Inferior parietal cortex (tissue), 1 donor: Measurements from ENCODE around the gene CIAO3.
"Not testable (repeated sequence)": the region's sequence is repeated elsewhere in the genome, so short reads cannot be mapped to it uniquely, and the experiment has no call there.

Source experiments
- DNase-seq: peaks from one replicate; pipeline ENCODE4 v3.0.0-alpha.2; 2016; ENCODE audit errors: extremely low spot score

CIAO3 gene

DNA sequence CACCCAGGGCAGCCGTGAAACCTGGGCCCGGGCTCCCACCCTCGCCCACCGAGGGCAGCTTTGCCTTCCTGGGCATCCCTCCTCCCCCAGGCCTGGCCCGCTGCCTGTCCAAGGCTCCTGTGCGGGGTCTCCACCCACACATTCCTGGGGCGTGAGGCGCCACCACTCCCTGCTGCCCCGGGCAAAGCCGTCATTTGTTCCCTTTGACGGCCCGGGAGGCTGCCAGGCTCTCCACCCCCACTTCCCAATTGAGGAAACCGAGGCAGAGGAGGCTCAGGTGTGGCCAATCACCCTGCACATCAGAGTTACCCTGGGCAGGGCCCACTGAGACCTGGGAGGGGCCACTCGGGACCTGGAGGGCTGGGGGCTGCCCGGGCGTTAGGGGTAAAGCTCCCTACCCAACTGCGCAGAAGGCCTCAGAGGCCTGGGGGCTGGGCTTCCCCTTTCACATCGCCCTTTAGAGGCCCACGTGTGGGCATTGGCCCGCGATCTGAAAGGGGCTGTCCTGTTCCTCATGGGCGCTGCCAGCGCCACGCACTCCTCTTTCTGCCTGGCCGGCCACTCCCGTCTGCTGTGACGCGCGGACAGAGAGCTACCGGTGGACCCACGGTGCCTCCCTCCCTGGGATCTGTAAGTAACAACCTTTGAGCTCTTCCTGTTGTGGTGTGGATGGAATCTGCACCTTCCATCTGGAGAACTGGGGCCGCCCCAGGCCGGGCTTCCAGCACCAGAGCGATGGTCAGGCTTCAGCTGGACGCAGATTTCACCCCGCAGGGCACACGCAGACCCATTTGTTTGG is 19.9 kb upstream of the CIAO3 start, which contains the start of gene MSLN:
Gene MSLN, plus strand, starts transcription at position 190 of the 799 bp plus-strand sequence. CDS start 1,947 bp downstream, outside the sequence.
- no peak for DNase-seq

DNA sequence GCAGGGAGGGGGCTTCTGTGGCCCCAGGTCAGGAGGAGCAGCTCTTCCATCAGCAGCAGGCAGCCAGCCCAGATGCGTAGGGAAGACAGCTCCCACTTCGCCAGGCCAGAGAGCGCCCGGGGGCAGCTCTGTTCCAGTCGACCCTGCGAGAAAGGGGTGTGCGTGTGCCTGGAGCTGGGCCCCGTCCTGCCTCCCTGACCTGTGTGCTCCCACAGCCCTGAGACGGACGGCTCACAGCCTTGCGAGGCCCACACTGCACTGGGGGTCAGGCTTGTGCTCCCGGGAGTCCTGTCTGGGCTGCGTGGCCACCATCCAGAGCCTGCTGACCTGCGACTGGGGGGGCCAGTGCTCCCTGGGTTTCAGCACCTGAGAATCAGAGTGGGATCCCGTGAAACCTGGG is 19.3 kb upstream of the CIAO3 start:
- DNase-seq = no peak

DNA sequence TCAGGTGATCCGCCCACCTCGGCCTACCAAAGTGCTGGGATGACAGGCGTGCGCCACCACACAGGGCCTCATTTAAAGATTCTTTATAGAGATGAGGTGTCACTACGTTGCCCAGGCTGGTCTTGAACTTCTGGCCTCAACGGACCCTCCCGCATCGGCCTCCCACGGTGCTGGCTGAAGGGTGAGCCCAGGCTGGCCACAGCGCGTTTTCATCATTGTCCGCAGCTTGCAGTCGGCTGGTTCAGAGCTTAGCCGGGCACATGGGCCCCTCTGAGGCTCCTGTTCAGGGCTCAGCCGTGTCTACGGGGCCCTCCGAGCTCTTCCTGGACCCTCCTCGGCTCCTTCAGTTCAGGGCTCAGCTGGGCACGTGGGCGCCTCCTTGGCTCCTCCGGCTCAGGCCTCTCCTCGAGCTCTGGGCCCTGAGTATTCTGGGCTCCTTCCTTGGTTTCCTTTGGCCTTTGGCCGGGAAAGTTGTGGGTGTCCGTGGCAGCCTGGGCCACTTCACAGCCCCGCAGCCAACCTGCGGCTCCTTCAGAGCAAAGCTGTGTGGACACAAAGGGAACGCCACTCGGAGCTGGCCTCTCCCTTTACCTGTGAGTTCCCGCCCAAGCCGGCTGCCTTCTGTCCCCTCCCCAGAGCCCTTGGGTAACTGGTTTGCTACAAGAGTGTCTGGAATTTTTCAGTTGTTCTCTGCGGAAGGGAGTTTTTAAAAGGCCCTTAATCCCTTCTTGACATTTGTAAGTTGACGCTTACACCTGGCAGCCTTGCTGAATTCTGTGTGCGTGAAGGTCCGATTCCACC is 18.5 kb upstream of the CIAO3 start:
- DNase-seq = no peak

DNA sequence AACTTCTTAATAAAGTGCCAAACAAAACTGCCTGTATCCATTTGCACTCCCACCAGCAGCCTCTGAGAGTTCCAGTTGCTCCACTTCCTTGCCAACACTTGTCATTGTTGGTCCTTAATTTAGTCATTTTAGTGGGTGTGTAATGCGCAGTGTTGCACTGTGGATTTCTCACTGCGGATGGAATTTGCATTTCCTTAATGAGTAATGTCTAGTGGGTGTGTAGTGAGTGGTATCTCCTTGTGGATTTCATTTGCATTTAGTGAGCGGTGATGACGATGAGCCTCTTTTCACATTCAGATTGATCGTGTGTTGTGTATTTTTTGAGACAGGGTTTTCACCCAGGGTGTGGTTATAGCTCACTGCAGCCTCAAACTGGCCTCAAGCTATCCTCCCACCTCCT is 15.6 kb upstream of the CIAO3 start:
- DNase-seq = no peak

DNA sequence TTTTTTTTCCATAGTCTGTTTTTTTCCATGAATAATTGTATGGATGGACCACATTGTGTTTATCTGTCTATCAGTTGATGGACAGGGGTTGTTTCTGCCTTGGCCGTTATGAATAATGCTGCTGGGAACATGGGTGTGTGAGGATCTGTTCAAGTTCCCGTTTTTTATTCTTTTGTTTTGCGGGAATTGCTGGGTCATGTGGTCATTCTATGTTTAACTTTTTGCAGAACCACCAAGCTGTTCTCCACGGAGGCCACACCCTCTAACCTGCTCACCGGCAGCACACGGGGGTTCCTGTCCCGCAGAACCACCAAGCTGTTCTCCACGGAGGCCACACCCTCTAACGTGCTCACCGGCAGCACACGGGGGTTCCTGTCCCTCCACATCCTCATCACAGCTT is 13.9 kb upstream of the CIAO3 start:
- no peak for DNase-seq

DNA sequence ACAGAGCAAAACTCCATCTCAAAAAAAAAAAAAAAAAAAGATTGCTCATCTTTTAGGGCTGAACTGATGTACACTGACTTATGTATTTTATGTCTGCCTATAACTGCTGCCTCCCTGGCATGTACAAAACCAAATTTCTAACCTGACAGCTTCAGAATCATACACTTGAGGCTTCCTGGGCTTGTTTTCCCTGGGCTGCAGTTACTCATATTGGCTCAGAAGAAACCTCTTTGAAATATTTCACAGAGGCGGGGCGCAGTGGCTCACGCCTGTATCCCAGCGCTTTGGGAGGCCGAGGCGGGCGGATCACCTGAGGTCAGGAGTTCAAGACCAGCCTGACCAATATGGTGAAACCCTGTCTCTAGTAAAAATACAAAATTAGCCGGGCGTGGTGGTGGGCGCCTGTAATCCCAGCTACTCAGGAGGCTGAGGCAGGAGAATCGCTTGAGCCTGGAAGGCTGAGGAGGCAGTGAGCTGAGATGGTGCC is 13.4 kb upstream of the CIAO3 start:
- not testable (repeated sequence) for DNase-seq

DNA sequence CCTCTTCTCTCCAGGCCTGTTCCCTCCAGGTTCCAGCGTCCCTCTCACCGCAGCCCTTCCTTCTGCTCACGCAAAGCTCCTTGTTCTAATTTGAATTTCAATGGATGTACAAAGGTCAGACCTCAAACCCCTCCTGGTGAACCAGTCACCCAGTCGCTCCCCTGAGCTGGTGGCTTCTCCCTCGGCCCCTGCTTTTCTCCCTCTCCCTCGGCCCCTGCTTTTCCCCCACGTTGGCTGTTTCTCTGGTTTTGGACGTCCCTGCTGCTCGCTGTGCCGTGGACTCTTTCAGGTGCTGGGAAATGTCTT is 11.2 kb upstream of the CIAO3 start:
- DNase-seq = no peak

DNA sequence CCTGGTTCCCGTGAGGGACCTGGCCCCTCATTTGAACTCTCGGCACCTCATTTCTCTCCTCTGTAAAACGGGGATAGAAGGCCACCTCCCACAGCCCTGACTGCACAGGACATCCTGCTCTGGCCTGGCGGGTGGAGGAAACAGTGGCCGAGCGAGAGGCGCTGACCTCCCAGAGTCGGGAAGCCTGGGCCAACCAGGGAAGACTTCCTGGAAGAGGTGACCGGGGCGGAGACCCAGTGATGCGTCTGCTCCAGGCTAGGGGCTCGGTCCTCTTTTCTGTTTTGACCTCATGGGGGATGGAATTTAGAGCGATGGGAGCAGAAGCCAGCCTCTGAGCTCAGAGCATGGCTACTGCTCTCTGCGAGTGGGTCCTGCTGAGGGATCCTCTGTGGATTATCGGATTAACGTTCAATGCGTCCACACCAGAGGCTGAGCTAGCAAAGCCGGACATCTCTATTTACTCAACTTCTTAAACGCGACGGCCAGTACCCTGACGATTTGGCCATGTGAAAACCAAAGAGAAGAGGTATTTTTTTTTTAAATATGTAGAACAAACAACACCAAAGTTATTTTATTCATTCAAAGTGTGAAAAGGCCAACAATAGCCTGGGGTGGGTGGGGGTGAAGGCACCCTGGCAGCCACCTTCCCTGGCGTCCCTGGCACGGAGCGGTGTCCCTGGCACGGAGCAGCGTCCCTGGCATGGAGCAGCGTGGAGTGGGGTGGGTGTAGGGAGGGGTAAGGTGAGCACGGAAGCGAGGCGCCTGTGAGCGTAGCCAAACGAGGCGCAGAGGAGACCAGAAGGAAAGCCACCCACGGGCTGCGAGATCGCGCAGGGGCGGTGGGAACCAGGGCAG is 10.6 kb upstream of the CIAO3 start:
- no peak for DNase-seq

DNA sequence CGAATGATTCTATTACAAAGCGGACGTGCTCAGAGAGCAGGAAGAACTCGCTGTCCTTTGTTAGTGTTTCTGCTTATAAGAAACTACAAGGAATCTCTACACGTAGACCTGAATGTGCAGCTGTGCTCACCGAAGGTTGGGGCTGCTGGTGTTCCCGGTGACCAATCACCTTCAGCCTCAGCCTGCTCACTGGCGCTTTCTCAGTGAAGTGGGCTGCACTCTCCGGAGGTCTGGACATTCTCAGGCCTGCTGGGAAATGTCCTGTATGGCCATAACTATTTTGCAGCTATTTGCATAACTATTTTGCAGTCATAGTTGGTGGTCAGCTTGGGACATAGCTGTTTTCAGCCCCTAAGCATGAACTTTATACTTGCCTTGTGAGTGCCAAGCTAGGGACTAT is 9.7 kb upstream of the CIAO3 start:
- no peak for DNase-seq

DNA sequence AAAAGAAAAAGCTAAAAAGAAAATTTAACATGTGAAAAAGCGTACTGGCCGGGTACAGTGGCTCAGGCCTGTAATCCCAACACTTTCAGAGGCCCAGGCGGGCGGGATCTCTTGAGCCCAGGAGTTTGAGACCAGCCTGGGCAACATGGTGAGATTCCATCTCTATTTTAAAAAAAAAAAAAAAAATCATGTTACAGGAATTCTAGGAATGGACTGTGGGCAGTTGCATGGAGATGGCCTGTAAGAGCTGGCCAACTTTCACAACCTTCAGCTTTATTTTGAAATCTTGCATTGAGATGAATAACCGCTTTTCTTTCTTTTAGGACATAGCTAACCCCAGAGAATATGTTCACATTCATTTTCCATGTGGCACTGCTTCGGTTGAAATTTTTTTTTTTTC is 8.2 kb upstream of the CIAO3 start:
- no peak for DNase-seq

DNA sequence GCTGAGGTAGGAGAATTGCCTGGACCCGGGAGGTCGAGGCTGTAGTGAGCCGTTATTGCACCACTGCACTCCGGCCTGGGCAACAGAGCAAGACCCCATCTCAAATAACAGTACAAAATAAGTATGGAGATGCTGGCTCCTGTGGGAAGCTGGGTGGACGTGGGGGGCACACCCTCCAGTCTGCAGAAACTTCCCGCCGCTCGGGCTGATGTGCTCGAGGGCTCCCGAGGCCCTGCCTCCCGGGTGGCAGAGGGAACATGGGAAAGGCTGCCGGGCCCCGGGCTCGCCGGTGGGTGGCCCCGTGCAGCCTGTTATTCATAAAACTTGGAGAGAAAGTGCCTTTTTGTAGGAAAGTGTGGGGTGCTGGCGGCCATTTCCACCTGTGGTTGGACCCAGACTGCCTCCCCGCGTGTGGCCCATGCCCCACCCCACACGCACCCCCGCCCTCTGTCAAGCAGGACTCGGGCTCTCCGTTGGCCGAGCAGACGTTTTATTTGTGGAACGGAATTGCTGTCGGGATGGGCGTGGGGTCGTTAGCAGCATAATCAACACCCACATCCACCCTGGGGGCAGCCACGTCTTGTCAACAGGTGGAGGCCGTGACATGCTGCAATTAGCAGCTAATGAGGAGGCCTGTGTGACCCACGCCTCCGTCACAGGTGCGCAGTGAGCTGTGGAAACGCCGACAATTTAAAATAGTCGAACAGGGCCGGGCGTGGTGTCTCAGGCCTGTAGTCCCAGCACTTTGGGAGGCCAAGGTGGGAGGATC is 7.4 kb upstream of the CIAO3 start:
- no peak for DNase-seq

DNA sequence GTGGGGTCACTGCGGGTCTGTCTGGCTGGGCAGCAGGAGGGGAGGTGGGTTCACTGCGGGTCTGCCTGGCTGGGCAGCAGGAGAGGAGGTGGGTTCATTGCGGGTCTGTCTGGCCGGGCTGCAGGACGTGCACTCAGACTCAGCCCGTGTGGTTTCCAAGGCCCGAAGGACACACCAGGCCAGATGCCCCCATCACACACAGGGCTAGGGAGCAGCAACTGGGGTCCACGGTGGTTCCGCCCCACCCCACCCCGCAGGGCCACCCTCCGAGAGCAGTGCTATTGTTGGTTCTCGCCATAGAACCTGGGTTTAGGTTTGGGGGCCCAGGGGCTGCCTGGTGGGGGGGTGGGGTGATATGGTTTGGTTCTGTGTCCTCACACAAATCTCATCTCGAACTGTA is 5.8 kb upstream of the CIAO3 start:
- DNase-seq = no peak

DNA sequence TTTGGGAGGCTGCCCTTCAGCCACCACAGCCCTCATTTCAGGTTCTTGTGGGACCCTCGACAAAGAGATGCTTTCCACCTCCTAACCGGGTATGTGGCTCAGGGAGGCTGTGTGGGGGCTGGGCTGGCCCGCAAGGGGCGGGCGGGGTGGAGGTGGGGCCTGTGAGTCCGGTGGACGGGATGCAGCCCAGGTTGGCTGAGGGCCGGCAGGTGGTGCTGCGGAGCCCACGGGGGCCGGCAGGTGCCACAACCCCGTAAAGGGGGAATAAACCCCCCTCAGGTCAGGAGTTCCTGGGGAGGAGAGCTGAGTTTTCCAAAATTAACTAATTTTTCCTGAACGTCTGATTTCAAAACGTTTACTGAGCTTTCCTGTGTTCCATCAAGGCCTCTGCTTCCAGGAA is 4.9 kb upstream of the CIAO3 start:
- DNase-seq = no peak

DNA sequence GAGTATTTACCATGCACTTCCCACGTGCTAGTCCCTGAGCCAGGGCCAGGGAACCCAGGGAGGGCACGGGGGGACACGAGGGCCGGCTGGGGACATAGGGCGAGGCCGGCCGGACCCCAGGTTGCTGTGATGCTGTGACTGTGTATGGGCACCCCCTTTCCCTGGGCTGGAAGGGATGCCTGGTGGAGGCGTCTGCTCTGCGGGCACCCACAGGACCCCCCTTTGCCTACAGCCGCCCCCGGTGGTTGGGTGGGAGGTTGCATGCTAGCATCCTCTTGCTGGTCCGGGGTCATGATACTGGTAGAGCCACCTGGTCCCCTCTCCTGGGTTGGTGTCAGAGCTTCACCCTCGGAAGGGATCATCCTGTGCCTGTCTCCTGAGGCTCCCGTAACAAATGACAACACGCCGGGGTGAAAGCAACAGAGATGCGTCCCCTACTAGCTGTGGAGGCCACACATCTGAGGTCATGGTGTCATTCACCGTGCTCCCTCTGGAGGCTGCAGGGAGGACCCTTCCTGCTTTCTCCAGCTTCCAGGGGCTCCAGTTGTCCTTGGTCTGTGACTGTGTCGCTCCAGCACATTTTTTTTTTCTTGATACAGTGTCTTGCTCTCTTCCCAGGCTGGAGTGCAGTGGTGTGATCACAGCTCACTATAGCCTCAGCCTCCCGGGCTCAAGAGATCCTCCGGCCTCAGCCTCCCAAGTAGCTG is 3.1 kb upstream of the CIAO3 start:
- DNase-seq = no peak

DNA sequence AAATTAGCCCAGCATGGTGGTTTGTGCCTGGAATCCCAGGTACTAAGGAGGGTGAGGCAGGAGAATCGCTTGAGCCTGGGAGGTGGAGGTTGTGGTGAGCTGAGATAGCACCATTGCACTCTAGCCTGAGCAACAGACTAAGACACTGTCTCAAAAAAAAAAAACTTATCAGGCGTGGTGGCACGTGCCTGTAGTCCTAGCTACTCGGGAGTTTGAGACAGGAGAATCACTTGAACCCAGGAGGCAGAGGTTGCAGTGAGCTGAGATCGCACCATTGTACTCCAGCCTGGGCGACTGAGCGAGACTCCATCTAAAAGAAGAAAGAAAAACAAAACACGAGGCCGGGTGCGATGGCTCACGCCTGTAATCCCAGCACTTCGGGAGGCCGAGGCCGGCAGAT is 2.1 kb upstream of the CIAO3 start:
- not testable (repeated sequence) for DNase-seq

DNA sequence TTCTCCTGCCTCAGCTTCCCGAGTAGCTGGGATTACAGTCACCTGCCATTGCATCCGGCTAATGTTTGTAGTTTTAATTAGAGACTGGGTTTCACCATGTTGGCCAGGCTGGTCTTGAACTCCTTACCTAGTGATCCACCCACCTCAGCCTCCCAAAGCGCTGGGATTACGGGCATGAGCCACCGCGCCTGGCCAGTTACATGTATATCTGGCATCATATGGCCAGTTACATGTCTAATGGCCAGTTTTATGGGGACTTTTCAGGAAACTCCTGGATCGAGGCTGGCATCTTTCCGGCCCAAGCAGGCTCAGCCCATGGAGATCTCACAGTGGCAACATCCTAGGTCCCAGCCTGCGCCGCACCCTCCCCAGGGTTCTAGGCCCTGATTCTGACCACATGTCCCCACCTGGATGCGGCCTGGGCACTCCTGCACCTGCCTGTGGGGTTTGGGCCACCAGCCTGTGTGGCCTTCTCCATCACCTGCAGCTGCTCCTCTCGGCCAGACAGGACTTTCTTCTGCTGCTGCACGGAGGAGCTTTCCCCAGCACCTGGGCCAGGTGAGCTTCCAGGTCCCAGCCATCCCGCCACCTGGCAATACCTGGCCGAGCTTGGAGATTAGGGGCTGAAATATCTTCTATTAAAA is 1.3 kb upstream of the CIAO3 start:
- DNase-seq = no peak

DNA sequence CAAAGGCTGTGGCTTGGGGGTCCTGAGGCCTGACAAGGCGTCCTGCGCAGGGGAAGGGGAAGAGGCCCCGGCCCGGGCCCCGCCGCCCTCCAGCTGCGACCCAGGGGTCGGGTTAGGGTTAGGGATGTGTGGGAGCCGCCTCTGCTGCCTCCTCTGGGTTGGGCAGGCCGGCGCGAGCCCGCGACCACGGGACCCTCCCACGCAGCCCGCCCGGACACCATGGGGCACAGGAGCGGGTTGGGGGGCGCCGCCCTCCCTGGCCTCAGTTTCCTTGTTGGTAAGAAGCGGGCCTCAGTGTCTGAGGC is 386 bp downstream of the CIAO3 start:
- DNase-seq = no peak

DNA sequence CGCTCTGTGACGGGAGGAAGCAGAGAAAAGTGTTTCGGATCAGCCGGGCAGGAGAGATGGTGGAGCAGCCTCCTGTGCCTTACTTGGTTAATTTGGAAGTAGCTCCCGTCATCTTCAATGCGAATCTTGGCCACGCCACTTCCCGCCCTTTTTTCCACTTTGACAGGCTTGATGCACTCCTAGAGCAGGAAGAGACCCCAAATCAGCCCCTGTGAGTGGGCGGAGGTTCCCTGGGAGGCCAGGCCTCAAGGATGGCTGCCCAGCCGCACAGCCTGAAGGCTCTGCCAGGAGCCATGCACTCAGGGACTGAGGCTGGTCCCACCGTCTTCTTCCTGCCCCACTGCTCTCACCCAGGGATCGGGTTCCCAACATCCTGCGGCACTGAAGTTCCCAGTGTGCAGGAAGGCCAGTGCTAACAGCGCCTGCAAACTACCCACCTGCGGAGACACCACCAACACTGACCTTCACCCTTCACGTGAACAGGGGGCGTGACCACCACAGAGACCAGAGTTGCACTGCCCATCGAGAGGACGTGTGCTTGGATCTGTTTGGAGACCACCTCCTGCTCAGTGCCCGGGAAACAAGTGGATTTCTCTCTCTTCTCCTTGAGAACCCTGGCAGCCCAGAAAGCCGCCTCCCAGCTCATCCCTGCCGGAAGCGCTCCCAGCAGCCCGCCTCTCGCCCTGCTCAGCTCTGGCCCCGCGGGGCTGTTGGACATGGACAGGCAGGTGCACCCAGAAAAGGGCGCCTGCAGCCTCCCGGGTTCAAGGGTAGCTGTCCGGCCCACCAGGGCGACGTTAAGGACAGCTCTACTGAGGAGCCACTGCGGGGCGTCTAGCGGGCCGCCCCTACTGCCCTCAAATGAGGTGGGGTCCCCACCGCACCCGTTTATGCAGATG is 988 bp downstream of the CIAO3 start:
- DNase-seq = no peak

DNA sequence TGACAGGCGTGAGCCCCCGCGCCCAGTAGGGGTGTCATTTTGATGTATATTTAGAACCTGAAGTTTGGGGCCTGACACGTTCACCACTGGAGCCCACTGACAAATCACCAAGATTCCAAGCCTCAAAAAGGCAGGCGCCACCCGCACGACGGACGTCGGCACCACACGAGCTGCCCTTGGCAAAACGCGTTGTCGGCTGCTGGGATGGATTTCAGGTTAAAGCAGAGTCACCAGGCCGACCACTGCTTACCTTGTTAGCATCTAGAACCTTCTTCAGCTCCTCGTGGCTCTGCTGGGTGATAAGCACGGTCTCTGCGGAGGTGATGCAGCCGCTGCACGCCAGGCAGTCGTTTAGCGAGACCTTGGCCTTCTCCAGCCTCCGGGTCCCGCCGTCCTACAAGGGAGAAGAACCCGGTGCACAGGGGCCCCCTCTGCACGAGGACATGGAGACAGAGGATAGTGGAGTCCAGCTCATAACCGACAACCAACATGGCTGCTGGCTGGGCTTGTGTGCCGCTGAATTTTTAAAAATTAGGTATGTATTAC is 3.8 kb downstream of the CIAO3 start:
- DNase-seq = no peak
